ENCODE data around the gene GNG14. TPM values are rescaled to one million over a fixed set of nuclear protein-coding genes. Genes with fewer than 3 reads are reported as not detected.
"Not testable (repeated sequence)": the region's sequence is repeated elsewhere in the genome, so short reads cannot be mapped to it uniquely, and the experiment has no call there.

The GNG14 gene
- total and polyA plus RNA-seq, 12 donors, result not detected

GRCh38 chr19:12706332-12706718, 18.5 kb downstream of the GNG14 start:
- H3K4me1 ChIP-seq (replicated peaks in 1 of 2), result no peaks in the 10 kb centered on the region
- no peaks in the 10 kb centered on the region for H3K9me3 ChIP-seq (replicated peaks in 1 of 3)
- H3K4me3 ChIP-seq, result no peak overlapping the region
- no peak overlapping the region for H3K27ac ChIP-seq
- intact Hi-C loops (cut with DNase I), result no loop called here
- whole genome bisulfite sequencing, 4 donors, result 85 to 92% (median 91%) methylated on average over 10 to 13 of the region's 13 CpGs
- H3K27me3 ChIP-seq, result no peaks in the 10 kb centered on the region
- no peak for DNase-seq
- H3K36me3 ChIP-seq (replicated peaks in 1 of 2), result peaks cover 0 to 99% of the 10 kb centered on the region in 2 donors
- TF ChIP-seq POLR2A (IDR thresholded peaks at IDR 0.05), result no peak
- TF ChIP-seq, protein P1, sequence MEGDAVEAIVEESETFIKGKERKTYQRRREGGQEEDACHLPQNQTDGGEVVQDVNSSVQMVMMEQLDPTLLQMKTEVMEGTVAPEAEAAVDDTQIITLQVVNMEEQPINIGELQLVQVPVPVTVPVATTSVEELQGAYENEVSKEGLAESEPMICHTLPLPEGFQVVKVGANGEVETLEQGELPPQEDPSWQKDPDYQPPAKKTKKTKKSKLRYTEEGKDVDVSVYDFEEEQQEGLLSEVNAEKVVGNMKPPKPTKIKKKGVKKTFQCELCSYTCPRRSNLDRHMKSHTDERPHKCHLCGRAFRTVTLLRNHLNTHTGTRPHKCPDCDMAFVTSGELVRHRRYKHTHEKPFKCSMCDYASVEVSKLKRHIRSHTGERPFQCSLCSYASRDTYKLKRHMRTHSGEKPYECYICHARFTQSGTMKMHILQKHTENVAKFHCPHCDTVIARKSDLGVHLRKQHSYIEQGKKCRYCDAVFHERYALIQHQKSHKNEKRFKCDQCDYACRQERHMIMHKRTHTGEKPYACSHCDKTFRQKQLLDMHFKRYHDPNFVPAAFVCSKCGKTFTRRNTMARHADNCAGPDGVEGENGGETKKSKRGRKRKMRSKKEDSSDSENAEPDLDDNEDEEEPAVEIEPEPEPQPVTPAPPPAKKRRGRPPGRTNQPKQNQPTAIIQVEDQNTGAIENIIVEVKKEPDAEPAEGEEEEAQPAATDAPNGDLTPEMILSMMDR (IDR thresholded peaks at IDR 0.05), result no peak

DNA sequence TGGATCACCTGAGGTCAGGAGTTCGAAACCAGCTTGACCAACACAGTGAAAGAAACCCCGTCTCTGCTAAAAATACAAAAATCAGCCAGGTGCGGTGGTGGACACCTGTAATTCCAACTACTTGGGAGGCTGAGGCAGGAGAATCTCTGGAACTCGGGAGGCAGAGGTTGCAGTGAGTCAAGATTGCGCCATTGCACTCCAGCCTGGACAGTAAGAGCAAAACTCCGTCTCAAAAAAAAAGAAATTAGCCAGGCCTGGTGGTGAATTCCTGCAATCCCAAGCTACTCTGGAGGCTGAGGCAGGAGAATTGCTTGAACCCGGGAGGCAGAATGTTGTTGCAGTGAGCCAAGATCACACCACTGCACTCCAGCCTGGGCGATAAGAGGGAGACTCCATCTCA, 20.8 kb downstream of the GNG14 start:
- intact Hi-C loops (cut with DNase I), result no loop called here
- DNase-seq, result no peak
- peaks cover 0 to 93% of the 10 kb centered on the region in 2 donors for H3K36me3 ChIP-seq (replicated peaks in 1 of 2)

DNA sequence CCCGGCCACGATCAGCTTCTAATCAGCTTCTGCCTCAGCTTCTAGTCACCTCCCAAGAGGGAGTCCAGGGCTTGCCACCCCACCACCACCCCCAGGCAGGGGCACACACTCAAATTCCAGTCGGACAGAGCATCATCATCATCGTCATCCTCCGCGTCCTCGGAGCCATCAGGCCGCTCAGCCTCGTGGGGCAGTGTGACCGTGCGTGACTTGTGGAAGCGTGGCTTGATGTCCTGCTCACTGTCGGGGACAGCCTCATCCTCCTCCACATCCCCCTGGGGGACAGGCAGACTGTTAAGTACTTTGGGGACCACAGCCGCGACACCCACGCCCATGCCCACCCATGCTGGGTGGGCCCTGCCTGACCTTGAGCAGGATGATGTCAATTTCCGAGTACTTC, 23.4 kb downstream of the GNG14 start:
- no peaks in the 10 kb centered on the region for H3K27me3 ChIP-seq
- intact Hi-C loops (cut with DNase I), result no loop called here
- TF ChIP-seq, protein P1 (IDR thresholded peaks at IDR 0.05), result no peak
- no peak for TF ChIP-seq POLR2A (IDR thresholded peaks at IDR 0.05)
- 89 to 90% (median 89%) methylated on average over 14 to 17 of the region's 17 CpGs for WGBS, 4 donors
- H3K4me3 ChIP-seq, result no peak overlapping the region
- no peak for DNase-seq
- H3K36me3 ChIP-seq (replicated peaks in 1 of 2), result peaks cover 0 to 95% of the 10 kb centered on the region in 2 donors
- no peaks in the 10 kb centered on the region for H3K9me3 ChIP-seq (replicated peaks in 1 of 3)
- H3K4me1 ChIP-seq (replicated peaks in 1 of 2), result no peaks in the 10 kb centered on the region
- no peak overlapping the region for H3K27ac ChIP-seq

More for the DNA sequence above, 20.8 kb downstream of the GNG14 start:
- Histone ChIP-seq H3K4me1 (replicated peaks in 1 of 2) (no peaks in the 10 kb centered on the region), H3K27me3 (no peaks in the 10 kb centered on the region), H3K9me3 (replicated peaks in 1 of 3) (no peaks in the 10 kb centered on the region), H3K4me3 (no peak overlapping the region), H3K27ac (no peak overlapping the region)
- 90 to 94% (median 91%) methylated on average over 8 of the region's 8 CpGs for WGBS, 4 donors
- TF ChIP-seq, protein P1 (IDR thresholded peaks at IDR 0.05), result no peak
- TF ChIP-seq POLR2A (IDR thresholded peaks at IDR 0.05), result no peak

- H3K27me3 ChIP-seq; H3K4me3 ChIP-seq; H3K4me1 ChIP-seq (replicated peaks in 1 of 2); H3K9me3 ChIP-seq (replicated peaks in 1 of 3); H3K27ac ChIP-seq; intact Hi-C loops (cut with DNase I): not testable (repeated sequence)
- WGBS, 4 donors, result 33 to 95% (median 56%) methylated on average over 3 to 11 of the region's 14 CpGs
- TF ChIP-seq, protein P1 (IDR thresholded peaks at IDR 0.05), result peak in 5 of 6 experiments; percentile 42 to 65 (median 50)
- peaks cover 0 to 92% of the 10 kb centered on the region in 2 donors for H3K36me3 ChIP-seq (replicated peaks in 1 of 2)
- DNase-seq, result peak in 5 of 7 donors; percentile 51 to 81 (median 56)
Measured at GRCh38 chr19:12712077-12712476, 24.3 kb downstream of the GNG14 start.

DNA sequence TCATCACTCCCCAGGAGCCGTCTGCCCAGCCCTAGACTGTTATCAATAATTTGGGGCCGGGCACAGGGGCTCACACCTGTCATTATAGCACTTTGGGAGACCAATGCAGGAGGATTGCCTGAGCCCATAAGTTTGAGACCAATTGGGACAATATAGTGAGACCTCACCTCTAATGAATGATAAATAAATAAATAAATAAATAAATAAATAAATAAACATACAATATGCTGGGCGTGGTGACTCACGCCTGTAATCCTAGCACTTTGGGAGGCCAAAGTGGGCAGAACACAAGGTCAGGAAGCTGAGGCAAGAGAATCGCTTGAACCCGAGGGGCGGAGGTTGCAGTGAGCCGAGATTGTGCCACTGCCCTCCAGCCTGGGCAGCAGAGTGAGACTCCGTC, 25.5 kb downstream of the GNG14 start:
- intact Hi-C loops (cut with DNase I); H3K9me3 ChIP-seq (replicated peaks in 1 of 3); DNase-seq; H3K4me1 ChIP-seq (replicated peaks in 1 of 2); H3K27ac ChIP-seq; H3K27me3 ChIP-seq; H3K4me3 ChIP-seq: not testable (repeated sequence)
- WGBS, 4 donors, result 84 to 92% (median 87%) methylated on average over 8 to 9 of the region's 9 CpGs
- peaks cover 0 to 91% of the 10 kb centered on the region in 2 donors for H3K36me3 ChIP-seq (replicated peaks in 1 of 2)
